ENCODE measurements around the gene TTC24.
"Not testable (repeated sequence)": the region's sequence is repeated elsewhere in the genome, so short reads cannot be mapped to it uniquely, and the experiment has no call there.

TTC24 gene

GRCh38 chr1:156615946-156616345 is 36.4 kb downstream of the TTC24 start:
- DNase-seq: no peak

GRCh38 chr1:156616463-156616862 is 36.9 kb downstream of the TTC24 start:
- DNase-seq: no peak

GRCh38 chr1:156618853-156619581 is 39.5 kb downstream of the TTC24 start, which contains the start of gene HAPLN2:
TSS of gene HAPLN2 (plus strand) at chr1:156619415. CDS start at chr1:156623491, 4,076 bp downstream.
- DNase-seq: no peak

- no peak for DNase-seq
These were observed 40.0 kb downstream of the TTC24 start for GRCh38 chr1:156619582-156619955.

- no peak for DNase-seq
These were observed 43.2 kb downstream of the TTC24 start for GRCh38 chr1:156622581-156623297.

- DNase-seq: peak; percentile 26 to 45
These were observed 44.7 kb downstream of the TTC24 start for GRCh38 chr1:156623946-156624813.

GRCh38 chr1:156624814-156625435 is 45.4 kb downstream of the TTC24 start:
- DNase-seq: no peak

- DNase-seq: peak; percentile 24 to 74
These were observed 46.0 kb downstream of the TTC24 start for GRCh38 chr1:156625436-156626078.

GRCh38 chr1:156626079-156626438 is 46.5 kb downstream of the TTC24 start:
- no peak for DNase-seq

- DNase-seq: peak; percentile 38 to 77
These were observed 47.9 kb downstream of the TTC24 start for GRCh38 chr1:156627313-156627880.

- no peak for DNase-seq
These were observed 50.4 kb downstream of the TTC24 start for GRCh38 chr1:156629823-156630449.

- not testable (repeated sequence) for DNase-seq
These were observed 51.6 kb downstream of the TTC24 start for GRCh38 chr1:156631152-156631551.

- DNase-seq: no peak
These were observed 52.8 kb downstream of the TTC24 start for GRCh38 chr1:156632355-156632754.

All from inflammatory macrophage treated with lipopolysaccharide for 1 hour (primary cell).